IMR-90 (cell line): Measurements from ENCODE around the gene ULBP1. TPM values are rescaled to one million over a fixed set of nuclear protein-coding genes. Genes with fewer than 3 reads are reported as not detected.

Experiments
- ATAC-seq: fragments of 200-7000 bp; cut with Tn5 transposase; 2 replicates; pipeline ENCODE4 v1.9.1; 2020; ENCODE audit warnings: low read depth, mild to moderate bottlenecking, moderate library complexity
- BruUV-seq: library from RNA; stranded (reverse); fragments of 400-500 nt; replicated peaks from 2 replicates; lab custom pipeline; 2021; lab: Mats Ljungman, UMichigan
- CTCF ChIA-PET: fragments of 300-600 bp; formaldehyde crosslinking; extraction: SDS; loops from one replicate; lab custom pipeline; 2021; ENCODE audit warnings: antibody characterized with exemption; lab: Yijun Ruan, JAX
- POLR2A ChIA-PET: fragments of 300-600 bp; sonication (Branson Sonifier 250); formaldehyde crosslinking; loops from one replicate; lab custom pipeline; 2022; ENCODE audit warnings: antibody characterized with exemption; ENCODE audit not compliant: unreplicated experiment; lab: Charles Lee
- DNase-seq: peaks from one replicate; pipeline ENCODE4 v3.0.0; 2013
- H2AFZ ChIP-seq: replicated peaks from 2 replicates; pipeline ENCODE3; 2013; ENCODE audit warnings: low read length, mild to moderate bottlenecking; ENCODE audit not compliant: poor library complexity
- H2AK5ac ChIP-seq: 2 replicates; pipeline ENCODE4 v1.6.1; 2013; ENCODE audit warnings: low read depth, low read length, inconsistent platforms
- H2AK9ac ChIP-seq: replicated peaks from 2 replicates; pipeline ENCODE3; 2013; ENCODE audit warnings: mild to moderate bottlenecking, low read depth, low read length, moderate library complexity; ENCODE audit not compliant: poor library complexity
- H2BK120ac ChIP-seq: 2 replicates; pipeline ENCODE4 v1.6.1; 2013; ENCODE audit warnings: low read depth, low read length, inconsistent platforms
- H2BK15ac ChIP-seq: 3 replicates; pipeline ENCODE4 v1.6.1; 2013; ENCODE audit warnings: low read depth, low read length, inconsistent platforms
- H2BK20ac ChIP-seq: 2 replicates; pipeline ENCODE4 v1.6.1; 2013; ENCODE audit warnings: low read depth, mild to moderate bottlenecking, inconsistent platforms, low read length, moderate library complexity
- H2BK5ac ChIP-seq: 2 replicates; pipeline ENCODE4 v1.6.1; 2013; ENCODE audit warnings: mild to moderate bottlenecking, low read depth, low read length, inconsistent platforms; ENCODE audit not compliant: poor library complexity, severe bottlenecking
- H3K14ac ChIP-seq: replicated peaks from 2 replicates; pipeline ENCODE4 v1.6.1; 2013; ENCODE audit warnings: low read depth, low read length, inconsistent platforms
- H3K18ac ChIP-seq: 2 replicates; pipeline ENCODE4 v1.6.1; 2013; ENCODE audit warnings: low read depth, low read length, control low read depth
- H3K23ac ChIP-seq: 2 replicates; pipeline ENCODE4 v1.6.1; 2013; ENCODE audit warnings: low read depth, low read length, inconsistent platforms
- H3K27ac ChIP-seq: 2 replicates; pipeline ENCODE4 v1.5.1; 2013; ENCODE audit warnings: mild to moderate bottlenecking, control low read depth, low read length; ENCODE audit not compliant: insufficient read depth
- H3K27me3 ChIP-seq: 2 replicates; pipeline ENCODE4 v1.6.1; 2013; ENCODE audit warnings: low read length; ENCODE audit not compliant: control insufficient read depth, insufficient read depth
- H3K36me3 ChIP-seq: 2 replicates; pipeline ENCODE4 v1.6.1; 2013; ENCODE audit warnings: low read length, mixed read lengths; ENCODE audit not compliant: control insufficient read depth, insufficient read depth
- H3K4ac ChIP-seq: 2 replicates; pipeline ENCODE4 v1.6.1; 2013; ENCODE audit warnings: low read depth, low read length, inconsistent platforms
- H3K4me1 ChIP-seq: 2 replicates; pipeline ENCODE4 v1.6.1; 2013; ENCODE audit warnings: low read length, mixed read lengths; ENCODE audit not compliant: control insufficient read depth, insufficient read depth
- H3K4me2 ChIP-seq: 2 replicates; pipeline ENCODE4 v1.6.1; 2013; ENCODE audit warnings: low read depth, mild to moderate bottlenecking, control low read depth, low read length, moderate library complexity
- H3K4me3 ChIP-seq: 2 replicates; pipeline ENCODE4 v1.5.1; 2013; ENCODE audit warnings: low read depth, mild to moderate bottlenecking, control low read depth, low read length, moderate library complexity; ENCODE audit not compliant: insufficient read depth
- H3K56ac ChIP-seq: 2 replicates; pipeline ENCODE4 v1.6.1; 2013; ENCODE audit warnings: low read length, inconsistent platforms; ENCODE audit not compliant: insufficient read depth; ENCODE audit errors: extremely low read depth
- H3K79me1 ChIP-seq, 2 experiments: 2 replicates each; pipeline ENCODE4 v1.6.1; 2013; ENCODE audit warnings: low read length in 2 of 2, inconsistent platforms in 1 of 2, low read depth in 1 of 2
- H3K9ac ChIP-seq: 2 replicates; pipeline ENCODE4 v1.6.1; 2013; ENCODE audit warnings: low read depth, low read length, control low read depth
- H3K9me1 ChIP-seq: 2 replicates; pipeline ENCODE4 v1.6.1; 2013; ENCODE audit warnings: low read length, inconsistent platforms; ENCODE audit not compliant: insufficient read depth
- H3K9me3 ChIP-seq: 2 replicates; pipeline ENCODE4 v1.6.1; 2013; ENCODE audit warnings: low read length; ENCODE audit not compliant: control insufficient read depth, insufficient read depth
- H4K20me1 ChIP-seq: 2 replicates; pipeline ENCODE4 v1.6.1; 2013; ENCODE audit warnings: low read length, inconsistent platforms; ENCODE audit not compliant: insufficient read depth
- H4K5ac ChIP-seq: 2 replicates; pipeline ENCODE4 v1.6.1; 2013; ENCODE audit warnings: mild to moderate bottlenecking, low read depth, low read length, control low read depth
- H4K8ac ChIP-seq, 2 experiments: 2 replicates each; pipeline ENCODE4 v1.6.1; 2013; ENCODE audit warnings: low read depth in 2 of 2, low read length in 2 of 2, control low read depth in 1 of 2, inconsistent platforms in 1 of 2
- H4K91ac ChIP-seq: 2 replicates; pipeline ENCODE4 v1.6.1; 2013; ENCODE audit warnings: low read depth, low read length, inconsistent platforms; ENCODE audit not compliant: insufficient read depth
- BHLHE40 ChIP-seq: fragments of 150-350 bp; IDR thresholded peaks from 2 replicates; pipeline ENCODE4 v1.6.1; 2016; ENCODE audit warnings: mild to moderate bottlenecking, low read depth, low read length
- CEBPB ChIP-seq: IDR thresholded peaks from 2 replicates; pipeline ENCODE4 v1.6.1; 2012; ENCODE audit warnings: low read depth, low read length, improper control_type of control experiment
- CHD1 ChIP-seq: IDR thresholded peaks from 2 replicates; pipeline ENCODE4 v1.6.1; 2012; ENCODE audit warnings: low read depth, low read length, improper control_type of control experiment
- ELK1 ChIP-seq: fragments of 150-350 bp; IDR thresholded peaks from 2 replicates; pipeline ENCODE4 v1.6.1; 2016; ENCODE audit warnings: low read depth, mild to moderate bottlenecking, low read length, moderate library complexity, borderline replicate concordance
- FOS ChIP-seq: fragments of 150-350 bp; IDR thresholded peaks from 2 replicates; pipeline ENCODE4 v1.6.1; 2016; ENCODE audit warnings: low read depth, low read length
- MAZ ChIP-seq: IDR thresholded peaks from 2 replicates; pipeline ENCODE4 v1.6.1; 2012; ENCODE audit warnings: low read depth, mild to moderate bottlenecking, low read length, improper control_type of control experiment, moderate library complexity, borderline replicate concordance
- POLR2A ChIP-seq: IDR thresholded peaks from 2 replicates; pipeline ENCODE4 v1.6.1; 2012; ENCODE audit warnings: mild to moderate bottlenecking, low read depth, low read length
- RAD21 ChIP-seq: IDR thresholded peaks from 2 replicates; pipeline ENCODE4 v1.6.1; 2012; ENCODE audit warnings: low read length, improper control_type of control experiment
- RFX5 ChIP-seq: IDR thresholded peaks from 2 replicates; pipeline ENCODE4 v1.8.0; 2012; ENCODE audit warnings: low read depth, mild to moderate bottlenecking, low read length, moderate library complexity
- SMC3 ChIP-seq: fragments of 150-350 bp; IDR thresholded peaks from 2 replicates; pipeline ENCODE4 v1.6.1; 2016; ENCODE audit warnings: low read depth, mild to moderate bottlenecking, antibody characterized with exemption, low read length, moderate library complexity
- WGBS, 2 experiments: methylation state at CpG; one replicate each; pipeline versions ENCODE4 v1.1.5 to v1.1.7; 2013; ENCODE audit warnings: missing lambda C conversion rate in 2 of 2; ENCODE audit not compliant: insufficient read length in 1 of 2; ENCODE audit errors: extremely low coverage in 2 of 2; 5-methylcytosine and 5-hydroxymethylcytosine counted together
- dilution Hi-C: fragments of 300-500 bp; cut with HindIII; formaldehyde crosslinking; loops from one replicate; pipeline ENCODE4 v1.14.3; 2018; ENCODE audit warnings: low sequenced_read_pairs; ENCODE audit not compliant: unreplicated experiment
- in situ Hi-C: fragments of 300-500 bp; cut with MboI; formaldehyde crosslinking; loops from 3 replicates; pipeline ENCODE4 v1.14.3; 2019; ENCODE audit warnings: low sequenced_read_pairs, inconsistent platforms, mixed read lengths
- intact Hi-C: fragments of 100-400 bp; cut with micrococcal nuclease; formaldehyde crosslinking; loops from 2 replicates; pipeline ENCODE4 v1.10.0; 2022
- polyA plus RNA-seq, 3 experiments: library from polyadenylated mRNA; depleted of rRNA; stranded (reverse); fragments of >200 nt; gene quantifications; 2 replicates each; pipeline ENCODE4 v1.2.3, GENCODE V29; 2012; ENCODE audit warnings: low replicate concordance in 1 of 3
- total RNA-seq: library from RNA; depleted of rRNA; stranded (reverse); fragments of >200 nt; gene quantifications from 2 replicates; pipeline ENCODE4 v1.2.3, GENCODE V29; 2012
- TF ChIP-seq, protein P1 (sequence below): fragments of 150-350 bp; IDR thresholded peaks from 2 replicates; pipeline ENCODE4 v1.6.1; 2017; ENCODE audit warnings: mild to moderate bottlenecking, antibody characterized with exemption, low read length, low read depth

ULBP1 gene
- total and polyA plus RNA-seq, 2 of the 4 experiments (the other 2 are of a cell fraction) = 0.18 to 0.87 TPM

GRCh38 chr6:149950423-149950822 lies 13.3 kb upstream of the ULBP1 start:
- no CpG with 5 or more reads among the region's 8 CpGs for WGBS, 2 experiments
- Histone ChIP-seq H3K9me3 (no peaks in the 10 kb centered on the region), H3K4me1 (no peaks in the 10 kb centered on the region), H4K5ac (no peak overlapping the region), H4K20me1 (no peaks in the 10 kb centered on the region), H2AK5ac (no peak overlapping the region), H3K18ac (no peak overlapping the region), H2BK5ac (no peak overlapping the region), H2BK120ac (no peak overlapping the region), H2BK20ac (no peak overlapping the region), H3K4me2 (no peak overlapping the region), H3K27me3 (peaks cover 38% of the 10 kb centered on the region), H4K8ac (no peak overlapping the region), H3K27ac (no peak overlapping the region), H3K4me3 (no peak overlapping the region), H3K56ac (no peak overlapping the region), H2BK15ac (no peak overlapping the region), H2AK9ac (no peak overlapping the region), H3K14ac (no peak overlapping the region), H3K9ac (no peak overlapping the region), H3K23ac (no peak overlapping the region), H2AFZ (no peak overlapping the region), H3K4ac (no peak overlapping the region), H3K79me1 (no peaks in the 10 kb centered on the region), H3K9me1 (no peaks in the 10 kb centered on the region), H3K36me3 (no peaks in the 10 kb centered on the region), H4K91ac (no peak overlapping the region)
- dilution Hi-C loops (no loop called here), intact Hi-C loops (no loop called here), in situ Hi-C loops (no loop called here)
- ChIA-PET POLR2A (no interaction called here), CTCF (no interaction called here)
- ATAC-seq = no peak
- TF ChIP-seq CHD1 = no peak
- no peak for TF ChIP-seq ELK1
- TF ChIP-seq POLR2A = no peak
- no peak for TF ChIP-seq RAD21
- no peak for TF ChIP-seq BHLHE40
- TF ChIP-seq, protein P1, sequence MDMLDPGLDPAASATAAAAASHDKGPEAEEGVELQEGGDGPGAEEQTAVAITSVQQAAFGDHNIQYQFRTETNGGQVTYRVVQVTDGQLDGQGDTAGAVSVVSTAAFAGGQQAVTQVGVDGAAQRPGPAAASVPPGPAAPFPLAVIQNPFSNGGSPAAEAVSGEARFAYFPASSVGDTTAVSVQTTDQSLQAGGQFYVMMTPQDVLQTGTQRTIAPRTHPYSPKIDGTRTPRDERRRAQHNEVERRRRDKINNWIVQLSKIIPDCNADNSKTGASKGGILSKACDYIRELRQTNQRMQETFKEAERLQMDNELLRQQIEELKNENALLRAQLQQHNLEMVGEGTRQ = no peak
- TF ChIP-seq SMC3 = no peak
- TF ChIP-seq CEBPB = no peak
- no peak for TF ChIP-seq FOS
- no peak for TF ChIP-seq RFX5
- TF ChIP-seq MAZ = no peak
- DNase-seq = no peak
- no TSS peak for BruUV-seq
